ENCODE data around the gene CFAP157. TPM values are rescaled to one million over a fixed set of nuclear protein-coding genes. Genes with fewer than 3 reads are reported as not detected.
A peak's percentile ranks its signal among the peaks of the same experiment; 100 is the strongest.

The CFAP157 gene
- total RNA-seq, 1 experiment from 2014 or later, result not detected

DNA sequence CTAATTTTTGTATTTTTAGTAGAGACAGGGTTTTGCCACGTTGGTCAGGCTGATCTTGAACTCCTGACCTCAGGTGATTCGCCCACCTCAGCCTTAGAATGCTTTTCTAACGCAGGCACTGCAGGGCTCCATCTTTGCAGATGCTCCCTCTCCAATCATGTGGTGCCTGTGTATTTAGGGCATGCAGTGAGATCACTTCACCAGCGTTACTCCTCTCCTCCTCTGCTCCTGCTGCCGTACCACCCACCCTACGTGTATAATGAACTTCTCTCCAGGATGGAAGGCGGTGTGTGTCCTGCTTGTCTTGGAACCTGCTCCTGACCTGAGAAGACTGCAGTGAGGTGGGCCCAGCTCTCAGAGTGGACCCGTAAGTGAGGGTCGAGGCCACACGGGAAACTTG, 13.6 kb upstream of the CFAP157 start:
- DNase-seq (ENCODE audit: low read depth), result no peak

- no peak for DNase-seq (ENCODE audit: low read depth)
Observed at GRCh38 chr9:127693697-127694096, 13.1 kb upstream of the CFAP157 start.

- DNase-seq (ENCODE audit: low read depth), result no peak
Observed at GRCh38 chr9:127694890-127695720, 11.7 kb upstream of the CFAP157 start.

- DNase-seq (ENCODE audit: low read depth), result no peak
Observed at GRCh38 chr9:127697575-127697974, 9.2 kb upstream of the CFAP157 start.

GRCh38 chr9:127698386-127698785, 8.4 kb upstream of the CFAP157 start:
- DNase-seq (ENCODE audit: low read depth), result no peak

GRCh38 chr9:127698985-127699670, 7.7 kb upstream of the CFAP157 start:
- peak; percentile 96 for DNase-seq (ENCODE audit: low read depth)

DNA sequence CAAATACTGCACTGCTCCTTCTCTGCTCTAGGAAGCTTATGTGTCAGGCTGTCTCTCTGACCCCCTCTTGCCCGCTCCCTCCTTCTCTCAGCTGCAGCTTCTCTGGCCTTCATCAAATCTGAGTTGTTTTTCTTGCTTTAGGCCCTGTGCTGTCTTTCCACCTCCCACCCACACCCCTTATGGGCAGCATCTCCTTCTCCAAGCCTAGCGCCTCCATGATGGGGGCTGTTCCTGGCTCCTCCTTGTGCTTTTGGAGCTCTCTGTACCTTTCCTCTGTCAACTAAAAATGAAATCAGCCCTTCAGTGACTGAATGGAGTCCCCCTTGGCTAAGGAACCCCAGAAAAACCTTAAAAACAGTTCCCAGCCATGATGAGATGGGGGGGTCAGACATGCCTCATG, 6.6 kb upstream of the CFAP157 start:
- DNase-seq (ENCODE audit: low read depth), result no peak

DNA sequence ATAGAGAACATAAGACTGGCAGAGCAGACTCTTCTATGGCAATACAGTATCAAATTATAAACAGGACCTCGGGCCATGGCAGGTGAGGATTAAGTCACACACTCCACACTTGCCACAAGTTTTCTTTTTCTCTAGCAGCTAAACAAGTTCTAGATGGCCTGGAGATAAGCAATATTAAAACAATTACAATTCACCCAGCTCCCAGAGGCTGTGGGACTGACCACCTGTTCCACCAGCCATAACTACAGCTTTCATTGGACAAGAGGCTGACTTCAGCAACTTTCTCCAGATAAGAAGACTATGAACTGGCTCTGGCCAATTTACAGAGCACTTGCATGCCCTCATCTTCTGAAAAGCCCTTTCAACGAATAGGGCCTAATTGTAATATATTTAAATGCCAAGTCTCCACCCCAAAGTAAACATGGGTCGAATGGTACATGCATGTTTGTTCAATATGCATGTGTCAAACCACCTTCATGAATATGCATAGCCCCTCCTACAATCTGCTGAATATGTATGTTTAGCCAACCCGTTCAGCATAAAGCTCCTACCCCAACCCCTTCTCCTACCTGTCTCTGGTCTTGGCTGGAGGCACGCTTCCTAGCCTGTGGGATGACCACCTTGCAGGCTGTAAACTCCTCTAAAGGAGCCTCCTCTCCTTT, 6.1 kb upstream of the CFAP157 start:
- no peak for DNase-seq (ENCODE audit: low read depth)

DNA sequence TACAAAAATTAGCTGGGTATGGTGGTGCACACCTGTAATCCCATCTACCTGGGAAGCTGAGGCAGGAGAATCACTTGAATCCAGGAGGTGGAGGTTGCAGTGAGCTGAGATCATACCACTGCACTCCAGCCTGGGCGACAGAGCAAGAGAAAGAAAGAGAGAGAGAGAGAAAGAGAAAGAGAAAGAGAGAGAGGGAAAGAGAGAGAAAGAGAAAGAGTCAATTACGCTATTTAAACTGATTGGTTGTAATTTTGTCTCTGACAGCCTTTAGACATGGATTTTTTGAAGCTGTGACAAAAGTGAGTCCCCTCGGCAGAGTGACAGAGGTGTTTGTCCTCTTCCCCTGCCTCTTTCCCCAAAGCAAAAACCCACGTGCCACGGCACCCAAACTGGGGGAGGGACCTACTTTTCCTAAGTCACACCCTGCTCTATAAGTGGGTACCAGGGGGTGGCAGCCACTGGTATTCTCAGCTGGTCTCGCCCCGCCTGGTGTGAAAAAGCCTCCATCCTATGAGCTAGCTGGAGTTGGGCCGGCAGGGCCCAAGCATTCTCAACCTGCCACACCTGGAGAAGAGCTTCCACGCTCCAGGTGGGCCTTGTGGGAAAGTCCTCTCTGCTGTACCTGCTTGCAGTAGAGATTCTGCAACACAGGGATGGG, 3.4 kb upstream of the CFAP157 start:
- no peak for DNase-seq (ENCODE audit: low read depth)

- no peak for DNase-seq (ENCODE audit: low read depth)
Observed at GRCh38 chr9:127705577-127706379, 1.0 kb upstream of the CFAP157 start.

- DNase-seq (ENCODE audit: low read depth), result no peak
Observed at GRCh38 chr9:127707766-127708165, 978 bp downstream of the CFAP157 start.

- DNase-seq (ENCODE audit: low read depth), result no peak
Observed at GRCh38 chr9:127708952-127709587, 2.3 kb downstream of the CFAP157 start.

GRCh38 chr9:127710204-127710783, 3.5 kb downstream of the CFAP157 start:
- no peak for DNase-seq (ENCODE audit: low read depth)

GRCh38 chr9:127711226-127711701, 4.5 kb downstream of the CFAP157 start:
- DNase-seq (ENCODE audit: low read depth), result peak; percentile 37

DNA sequence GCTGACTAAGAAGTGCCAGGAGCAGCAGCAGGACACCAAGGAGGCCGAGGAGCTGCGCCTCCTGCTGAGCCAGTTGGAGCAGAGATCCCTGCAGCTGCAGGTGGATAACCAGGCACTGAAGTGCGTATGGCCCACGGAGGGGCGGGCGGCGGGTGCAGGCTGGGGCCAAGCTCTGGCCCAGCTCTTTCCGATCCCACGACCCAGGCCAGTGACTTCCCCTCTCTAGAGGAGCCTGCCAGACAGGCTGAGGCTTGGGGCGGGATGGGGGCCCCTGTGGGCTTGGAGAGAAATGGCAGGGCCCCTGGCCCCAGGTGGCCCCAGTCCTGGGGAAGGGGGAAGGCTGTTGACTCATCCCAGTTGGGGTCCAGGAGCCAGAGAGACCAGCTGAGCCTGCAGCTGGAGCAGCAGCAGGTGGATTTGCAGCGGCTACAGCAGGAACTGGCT, 5.1 kb downstream of the CFAP157 start:
- no peak for DNase-seq (ENCODE audit: low read depth)

DNA sequence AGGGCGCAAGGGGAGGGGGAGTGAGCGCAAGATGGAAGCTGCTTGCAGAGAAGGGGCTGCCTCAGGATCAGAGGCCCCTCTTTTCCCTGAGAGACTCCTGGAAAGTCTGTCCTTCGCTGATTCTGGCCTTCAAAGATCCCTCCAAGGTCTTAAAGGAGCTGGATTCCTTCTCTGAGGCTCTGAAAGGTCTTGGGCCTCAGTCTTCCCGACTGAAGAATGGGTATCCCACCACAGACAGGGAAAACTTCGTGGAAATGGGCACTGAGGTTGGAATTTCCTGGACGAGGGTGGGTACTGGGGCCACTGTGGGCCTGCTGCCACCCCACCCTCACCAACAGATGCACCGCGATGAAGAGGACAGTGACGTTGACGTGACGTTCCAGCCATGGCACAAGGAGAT, 5.6 kb downstream of the CFAP157 start:
- DNase-seq (ENCODE audit: low read depth), result no peak

- no peak for DNase-seq (ENCODE audit: low read depth)
Observed at GRCh38 chr9:127712867-127713266, 6.1 kb downstream of the CFAP157 start.

DNA sequence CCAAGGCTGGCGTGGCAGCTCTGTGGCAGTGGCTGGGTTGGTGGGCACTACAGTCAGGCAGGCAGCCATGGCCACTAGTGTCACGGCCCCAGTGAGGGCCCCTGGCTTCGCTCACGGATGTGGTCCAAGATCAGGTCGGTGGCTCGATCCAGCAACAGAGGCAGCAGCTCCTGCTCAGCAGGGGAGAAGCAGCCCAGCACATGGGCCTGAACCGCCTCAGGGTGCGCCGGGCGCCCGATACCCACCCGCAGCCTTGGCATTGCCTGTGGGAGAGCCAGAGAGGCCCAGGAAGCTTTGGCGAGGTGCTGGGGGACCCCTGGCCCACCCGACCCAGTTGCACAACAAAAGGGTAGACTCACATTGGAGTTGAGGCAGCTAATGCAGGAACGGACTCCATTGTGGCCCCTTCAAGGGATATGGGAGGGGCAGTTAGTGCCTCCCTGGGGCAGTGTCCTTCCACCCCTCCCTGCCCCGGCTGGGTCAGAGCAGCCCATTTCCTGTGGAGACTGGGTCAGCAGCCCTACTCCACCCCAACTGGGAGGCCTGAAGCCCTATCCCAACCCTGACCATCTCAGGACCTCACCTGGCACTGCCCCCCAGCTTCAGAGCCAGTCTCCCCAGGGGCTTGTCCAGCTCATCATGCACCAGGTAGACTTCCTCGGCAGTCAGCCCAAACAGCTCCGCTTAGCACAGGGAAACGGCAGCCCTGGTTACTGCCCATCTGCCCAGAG, 7.4 kb downstream of the CFAP157 start:
- DNase-seq (ENCODE audit: low read depth), result no peak

GRCh38 chr9:127714951-127715469, 8.2 kb downstream of the CFAP157 start:
- DNase-seq (ENCODE audit: low read depth), result no peak
